ENCODE measurements around the gene CDT1. TPM values are rescaled to one million over a fixed set of nuclear protein-coding genes. Genes with fewer than 3 reads are reported as not detected.

The CDT1 gene
- total and polyA plus RNA-seq, 10 of the 15 experiments (the other 5 are each of a cell fraction or from before 2014, with no cell fraction given) = 0.50 to 87.6 (median 8.8) TPM

DNA sequence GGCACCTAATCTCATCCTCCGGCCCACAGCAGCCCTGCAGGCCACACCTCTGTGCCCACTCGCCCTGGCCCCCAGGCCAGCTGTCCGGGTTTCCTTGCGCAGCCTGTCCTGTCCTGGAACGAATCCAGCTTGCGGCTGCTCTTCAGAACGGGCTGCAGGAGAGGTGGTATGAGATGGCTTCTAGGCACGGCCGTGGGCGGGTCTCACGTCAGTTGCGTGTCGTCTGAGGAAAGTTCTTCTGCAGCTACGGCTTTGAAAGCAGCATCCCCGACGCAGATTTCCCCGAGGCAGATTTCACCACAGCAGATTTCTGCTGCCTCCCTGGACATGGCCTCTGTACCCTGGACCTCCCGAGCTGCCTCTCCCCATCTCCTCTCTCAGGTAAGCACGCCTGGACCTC, 35.0 kb downstream of the CDT1 start:
- ATAC-seq (no peak), DNase-seq (ENCODE audit: low read depth, low spot score) (no peak), FAIRE-seq (no peak)
- no peaks in the 10 kb centered on the region for H3K27me3 ChIP-seq (replicated peaks in 1 of 2; ENCODE audit: control insufficient read depth in 2 of 2, insufficient read depth in 2 of 2, low read length in 1 of 2)
- WGBS (ENCODE audit: insufficient coverage, insufficient replicate concordance, low lambda C conversion rate, missing lambda C conversion rate) = 87% methylated on average over 19 of the region's 19 CpGs
- RAD21 ChIA-PET (ENCODE audit: unreplicated experiment) = no interaction called here
- no peaks in the 10 kb centered on the region for H3K4me1 ChIP-seq (ENCODE audit: control insufficient read depth, insufficient read depth, low read length)
- no peaks in the 10 kb centered on the region for H3K79me2 ChIP-seq (ENCODE audit: control insufficient read depth, insufficient read depth, low read length)
- H4K20me1 ChIP-seq (ENCODE audit: control insufficient read depth, insufficient read depth) = no peaks in the 10 kb centered on the region
- TF ChIP-seq NBN (IDR thresholded peaks at IDR 0.05) (no peak), NKRF (conservative IDR thresholded peaks at IDR 0.05) (no peak), STAT3 (IDR thresholded peaks at IDR 0.05; ENCODE audit: low read depth, low read length) (no peak), ESRRA (IDR thresholded peaks at IDR 0.05; ENCODE audit: low read length) (no peak), ZNF274 (IDR thresholded peaks at IDR 0.05; ENCODE audit: insufficient read depth, insufficient read length) (no peak), PRDM15 (CRISPR knock-in tag; IDR thresholded peaks at IDR 0.05) (no peak), PML (IDR thresholded peaks at IDR 0.05; ENCODE audit: low read length) (no peak), NR2C2 (IDR thresholded peaks at IDR 0.05; ENCODE audit: borderline replicate concordance, control insufficient read depth, insufficient read length, low read depth) (no peak), JUND (IDR thresholded peaks at IDR 0.05; ENCODE audit: low read depth, low read length) (no peak), TBL1XR1 (IDR thresholded peaks at IDR 0.05; ENCODE audit: low read depth, low read length) (no peak)
- TF ChIP-seq, protein P1, sequence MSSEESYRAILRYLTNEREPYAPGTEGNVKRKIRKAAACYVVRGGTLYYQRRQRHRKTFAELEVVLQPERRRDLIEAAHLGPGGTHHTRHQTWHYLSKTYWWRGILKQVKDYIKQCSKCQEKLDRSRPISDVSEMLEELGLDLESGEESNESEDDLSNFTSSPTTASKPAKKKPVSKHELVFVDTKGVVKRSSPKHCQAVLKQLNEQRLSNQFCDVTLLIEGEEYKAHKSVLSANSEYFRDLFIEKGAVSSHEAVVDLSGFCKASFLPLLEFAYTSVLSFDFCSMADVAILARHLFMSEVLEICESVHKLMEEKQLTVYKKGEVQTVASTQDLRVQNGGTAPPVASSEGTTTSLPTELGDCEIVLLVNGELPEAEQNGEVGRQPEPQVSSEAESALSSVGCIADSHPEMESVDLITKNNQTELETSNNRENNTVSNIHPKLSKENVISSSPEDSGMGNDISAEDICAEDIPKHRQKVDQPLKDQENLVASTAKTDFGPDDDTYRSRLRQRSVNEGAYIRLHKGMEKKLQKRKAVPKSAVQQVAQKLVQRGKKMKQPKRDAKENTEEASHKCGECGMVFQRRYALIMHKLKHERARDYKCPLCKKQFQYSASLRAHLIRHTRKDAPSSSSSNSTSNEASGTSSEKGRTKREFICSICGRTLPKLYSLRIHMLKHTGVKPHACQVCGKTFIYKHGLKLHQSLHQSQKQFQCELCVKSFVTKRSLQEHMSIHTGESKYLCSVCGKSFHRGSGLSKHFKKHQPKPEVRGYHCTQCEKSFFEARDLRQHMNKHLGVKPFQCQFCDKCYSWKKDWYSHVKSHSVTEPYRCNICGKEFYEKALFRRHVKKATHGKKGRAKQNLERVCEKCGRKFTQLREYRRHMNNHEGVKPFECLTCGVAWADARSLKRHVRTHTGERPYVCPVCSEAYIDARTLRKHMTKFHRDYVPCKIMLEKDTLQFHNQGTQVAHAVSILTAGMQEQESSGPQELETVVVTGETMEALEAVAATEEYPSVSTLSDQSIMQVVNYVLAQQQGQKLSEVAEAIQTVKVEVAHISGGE (CRISPR knock-in tag; IDR thresholded peaks at IDR 0.05) = no peak
- no TSS peak for BruUV-seq (replicated peaks)
- H3K27ac ChIP-seq (ENCODE audit: control insufficient read depth, insufficient read depth) = no peak overlapping the region
- POLR2A ChIA-PET = no interaction called here
- H2AFZ ChIP-seq (ENCODE audit: control insufficient read depth, low read depth, low read length) = no peak overlapping the region
- in situ Hi-C loops (cut with MboI) (no loop called here), intact Hi-C loops (cut with micrococcal nuclease; ENCODE audit: unreplicated experiment) (no loop called here)
- CTCF ChIA-PET = no interaction called here
- H3K9me3 ChIP-seq (replicated peaks; ENCODE audit: control insufficient read depth, insufficient read depth, low read length) = no peaks in the 10 kb centered on the region
- SMC1A ChIA-PET (ENCODE audit: uncharacterized antibody, unreplicated experiment) = no interaction called here
- H3K36me3 ChIP-seq (ENCODE audit: control insufficient read depth in 2 of 2, insufficient read depth in 2 of 2, low read length in 1 of 2) = no peaks in the 10 kb centered on the region; a peak in 1 of 4 replicates
- no peak overlapping the region for H3K9ac ChIP-seq (ENCODE audit: control insufficient read depth, insufficient read depth, low read length)
- H3K4me3 ChIP-seq = no peak overlapping the region
- no peak overlapping the region for H3K4me2 ChIP-seq (ENCODE audit: control insufficient read depth, insufficient read depth)
